ENCODE results near the gene TRPM7.
"Not testable (repeated sequence)": the region's sequence is repeated elsewhere in the genome, so short reads cannot be mapped to it uniquely, and the experiment has no call there.

The TRPM7 gene

GRCh38 chr15:50686469-50687301 is at the start of gene TRPM7:
TSS of gene TRPM7 (minus strand) at chr15:50686797. CDS start at chr15:50686533, 264 bp downstream.
- peak; percentile 74 for DNase-seq (ENCODE audit: low read depth)

- no peak for DNase-seq (ENCODE audit: low read depth)
Observed at GRCh38 chr15:50735156-50735555, 48.6 kb upstream of the TRPM7 start.

- no peak for DNase-seq (ENCODE audit: low read depth)
Observed at GRCh38 chr15:50726315-50726714, 39.7 kb upstream of the TRPM7 start.

DNA sequence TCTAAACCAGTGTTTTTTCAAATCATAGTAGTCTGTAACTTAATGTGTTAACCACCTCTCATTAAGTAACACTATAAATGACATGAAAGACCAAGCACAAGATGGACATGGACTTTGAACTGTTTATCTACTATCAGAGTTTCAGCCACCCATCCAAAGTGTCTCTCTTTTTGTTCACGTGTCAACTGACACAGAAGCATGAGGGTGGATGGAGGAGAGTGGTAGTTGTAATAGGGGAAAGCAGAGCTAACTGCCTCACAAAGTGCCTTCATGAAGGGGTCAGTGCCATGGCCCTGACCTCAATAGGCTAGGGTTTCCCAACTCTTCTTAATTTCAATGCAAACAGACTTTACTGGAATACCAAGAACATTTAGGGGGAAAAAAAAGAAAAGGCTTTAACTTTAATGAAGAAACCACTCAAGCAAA is 32.1 kb upstream of the TRPM7 start:
- no peak for DNase-seq (ENCODE audit: low read depth)

DNA sequence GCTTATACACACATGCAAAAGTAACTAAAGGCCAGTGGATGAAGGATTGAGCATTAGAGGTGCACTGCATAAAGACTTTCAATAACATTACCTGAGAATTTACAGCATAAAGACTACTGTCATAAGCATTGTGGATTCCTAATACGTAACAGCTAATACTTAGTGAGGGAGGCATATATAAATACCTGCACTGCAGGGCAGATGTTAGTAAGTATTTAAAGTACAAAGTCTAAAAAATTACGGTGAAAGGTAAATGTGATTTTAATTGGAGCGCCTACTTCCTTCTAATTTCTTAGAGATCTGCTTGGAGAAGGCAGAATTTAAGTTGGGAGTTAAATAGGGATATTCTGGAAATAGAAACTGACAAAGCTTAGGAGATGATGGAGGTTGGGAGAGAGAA is 25.4 kb upstream of the TRPM7 start:
- DNase-seq (ENCODE audit: low read depth) = no peak

- DNase-seq (ENCODE audit: low read depth) = no peak
Observed at GRCh38 chr15:50710585-50710984, 24.0 kb upstream of the TRPM7 start.

DNA sequence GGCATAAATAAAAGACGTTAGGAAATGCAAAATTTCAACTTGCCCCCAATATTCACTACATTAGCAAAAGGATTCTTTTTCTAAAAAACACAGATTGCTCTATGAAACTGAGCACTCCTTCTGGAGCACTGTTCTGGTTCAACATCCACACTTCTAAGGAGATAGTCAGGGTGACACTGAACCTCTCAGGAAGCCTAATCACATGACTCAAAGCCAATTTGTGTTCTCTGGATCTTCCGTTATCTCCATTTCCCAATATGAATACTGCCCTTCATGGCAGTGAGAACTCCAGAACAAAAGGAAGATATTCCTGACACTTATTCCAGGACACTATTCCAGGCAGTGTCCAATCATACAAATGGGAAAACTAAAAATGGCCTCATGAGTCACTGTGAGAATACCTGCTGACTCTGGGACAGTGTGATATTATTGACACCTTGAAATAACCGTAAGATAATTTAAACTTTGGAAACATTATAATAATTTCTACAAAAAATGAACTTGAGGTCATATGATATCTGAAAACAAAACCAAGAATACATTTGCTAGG is 21.4 kb upstream of the TRPM7 start:
- DNase-seq (ENCODE audit: low read depth) = no peak

GRCh38 chr15:50702762-50703334 is 16.3 kb upstream of the TRPM7 start:
- no peak for DNase-seq (ENCODE audit: low read depth)

DNA sequence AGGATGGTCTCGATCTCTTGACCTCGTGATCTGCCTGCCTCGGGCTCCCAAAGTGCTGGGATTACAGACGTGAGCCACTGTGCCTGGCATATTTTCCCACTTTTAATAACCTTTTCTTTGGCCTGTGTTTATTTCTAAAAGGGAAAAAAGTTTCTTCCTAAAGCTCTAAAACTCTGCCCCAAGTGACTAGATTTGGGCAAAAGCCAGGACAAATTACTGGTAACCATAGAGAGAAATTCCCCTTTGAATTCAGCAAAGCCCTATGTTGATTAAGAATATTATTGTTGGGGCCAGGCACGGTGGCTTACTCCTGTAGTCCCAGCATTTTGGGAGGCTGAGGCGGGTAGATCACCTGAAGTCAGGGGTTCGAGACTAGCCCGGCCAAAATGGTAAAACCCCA is 11.5 kb upstream of the TRPM7 start:
- no peak for DNase-seq (ENCODE audit: low read depth)

- no peak for DNase-seq (ENCODE audit: low read depth)
Observed at GRCh38 chr15:50697109-50697797, 10.7 kb upstream of the TRPM7 start.

GRCh38 chr15:50694634-50695165 is 8.1 kb upstream of the TRPM7 start:
- DNase-seq (ENCODE audit: low read depth) = not testable (repeated sequence)

DNA sequence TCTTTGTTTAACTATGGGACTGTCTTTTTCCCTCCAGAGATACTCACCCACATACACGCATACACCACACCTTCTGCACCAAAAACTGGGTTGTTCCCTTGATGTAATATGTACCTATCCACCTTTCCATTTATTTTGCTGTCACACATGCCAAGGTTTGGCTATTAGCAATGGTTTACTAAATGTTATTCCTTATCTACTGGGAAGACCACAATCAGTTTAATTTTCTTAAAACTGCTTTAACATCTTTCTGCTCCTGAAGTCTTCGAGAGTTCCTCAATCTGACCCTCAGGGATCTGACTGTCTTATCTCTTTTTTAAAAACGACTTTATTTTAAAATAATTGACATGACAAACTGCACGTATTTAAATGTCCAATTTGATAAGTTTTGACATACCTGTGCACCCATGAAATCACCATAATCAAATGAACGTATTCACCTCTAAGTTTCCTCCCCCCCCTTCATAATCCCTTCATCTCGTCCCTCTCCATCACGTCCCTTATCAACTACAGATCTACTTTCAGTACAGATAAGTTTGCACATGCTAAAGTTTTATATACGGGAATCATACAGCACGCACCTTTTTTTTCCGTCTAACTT is 805 bp upstream of the TRPM7 start:
- no peak for DNase-seq (ENCODE audit: low read depth)

DNA sequence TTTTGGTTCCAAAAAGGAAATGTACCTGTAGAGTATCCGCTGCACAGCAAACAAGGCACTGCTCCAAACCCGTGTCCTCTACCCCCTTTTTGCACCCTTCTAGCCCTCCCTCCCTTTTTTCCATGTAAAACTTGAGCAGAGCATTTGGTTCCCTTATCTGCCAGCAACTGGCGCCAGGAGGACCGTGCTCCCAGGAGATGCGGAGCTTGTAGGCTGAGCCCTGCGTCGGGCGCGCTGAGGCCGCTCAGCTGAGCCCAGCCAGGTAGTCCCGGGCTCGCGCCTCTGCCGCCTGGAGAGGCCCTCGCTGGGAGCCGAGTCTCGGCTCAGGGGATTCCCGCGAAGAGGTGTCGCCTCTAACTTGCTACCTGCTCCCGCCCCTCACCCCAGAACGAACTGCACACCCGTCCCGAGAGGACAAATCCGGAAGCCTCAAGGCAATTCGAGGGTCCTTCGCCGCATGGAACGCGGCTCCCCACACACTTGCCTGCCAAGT is 575 bp downstream of the TRPM7 start:
- DNase-seq (ENCODE audit: low read depth) = peak; percentile 14

- no peak for DNase-seq (ENCODE audit: low read depth)
Observed at GRCh38 chr15:50685191-50685975, 1.2 kb downstream of the TRPM7 start.

DNA sequence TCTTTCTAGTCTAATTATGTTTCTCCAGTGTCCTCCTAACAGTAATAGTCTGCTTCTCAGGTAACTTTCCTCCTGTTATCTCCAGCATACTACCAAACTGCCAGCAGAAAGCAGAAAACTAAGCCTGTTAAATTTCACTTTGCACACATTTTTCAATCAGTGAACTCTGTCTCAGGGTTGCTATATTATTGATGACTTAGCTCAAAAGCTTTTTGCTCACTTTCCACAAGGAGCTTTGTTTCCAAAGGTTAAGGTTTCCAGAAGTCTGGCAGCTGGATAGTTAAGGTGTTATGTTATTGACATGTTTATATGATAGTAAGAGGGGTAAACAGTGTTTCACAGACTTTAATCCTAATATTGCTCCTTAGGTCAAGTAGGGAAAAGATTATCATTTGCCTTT is 5.1 kb downstream of the TRPM7 start:
- no peak for DNase-seq (ENCODE audit: low read depth)

- DNase-seq (ENCODE audit: low read depth) = peak; percentile 50
Observed at GRCh38 chr15:50676799-50677483, 9.7 kb downstream of the TRPM7 start.

DNA sequence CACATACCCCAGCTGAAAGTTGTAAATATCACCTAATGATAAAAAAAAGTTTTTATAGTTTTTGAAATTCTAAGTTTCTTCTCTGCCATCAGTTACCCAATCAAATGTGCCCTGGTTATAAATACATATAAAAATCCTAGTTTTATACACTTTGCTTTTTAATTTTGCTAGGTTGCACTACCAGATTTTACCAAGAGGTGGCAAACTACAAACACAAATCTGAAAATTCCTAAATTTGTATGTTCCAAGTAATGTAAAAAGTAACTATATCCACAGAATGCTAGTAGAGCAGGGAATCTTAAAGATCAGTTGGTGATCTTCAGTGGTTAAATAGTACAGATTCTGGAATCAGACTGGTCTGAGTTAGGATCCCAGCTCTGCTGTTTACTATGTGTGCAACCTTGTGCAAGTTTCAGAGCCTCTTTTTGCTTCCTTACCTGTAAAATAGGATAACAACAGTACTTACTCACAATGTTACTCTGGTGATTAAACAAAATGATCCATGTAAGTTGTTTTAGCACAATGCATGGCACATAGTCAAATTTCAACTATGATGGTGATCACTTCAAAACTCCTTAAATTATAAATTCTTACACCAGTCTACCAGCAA is 11.0 kb downstream of the TRPM7 start:
- peak; percentile 14 for DNase-seq (ENCODE audit: low read depth)

GRCh38 chr15:50670115-50670514 is 16.5 kb downstream of the TRPM7 start:
- no peak for DNase-seq (ENCODE audit: low read depth)

DNA sequence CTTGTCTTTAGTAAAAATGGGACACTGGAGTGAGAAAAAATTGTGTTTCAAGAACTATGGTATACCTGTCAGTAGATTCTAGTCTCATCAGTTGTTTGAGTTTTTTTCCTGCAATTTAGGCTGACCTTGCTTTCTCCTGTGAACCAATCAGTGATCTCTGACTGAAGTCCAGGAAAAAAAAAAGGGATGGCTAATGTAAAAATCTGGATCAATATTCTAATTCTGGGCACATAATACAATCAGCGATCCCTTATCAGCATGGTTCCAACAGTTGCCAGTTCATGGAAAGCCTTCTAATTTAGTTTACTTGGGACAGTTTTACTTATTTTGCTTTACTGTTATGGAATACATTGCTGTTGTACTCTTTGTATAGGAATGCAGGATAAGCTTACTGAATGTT is 17.0 kb downstream of the TRPM7 start:
- DNase-seq (ENCODE audit: low read depth) = no peak

DNA sequence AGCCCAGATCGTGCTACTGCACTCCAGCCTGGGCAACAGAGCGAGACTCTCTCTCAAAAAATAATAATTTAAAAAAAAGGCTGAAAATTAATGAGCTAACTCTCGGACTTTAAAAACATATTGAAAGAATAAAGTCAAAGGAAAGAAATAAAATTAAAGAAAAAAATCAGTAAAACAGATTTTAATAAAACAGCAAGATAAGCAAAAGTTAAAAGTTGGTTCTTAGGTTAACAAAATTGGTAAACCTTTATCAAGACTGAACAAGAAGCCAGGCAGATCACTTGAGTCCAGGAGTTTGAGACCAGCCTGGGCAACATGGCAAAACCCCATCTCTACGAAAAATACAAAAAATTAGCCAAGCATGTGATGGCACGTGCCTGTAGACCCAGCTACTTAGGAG is 20.7 kb downstream of the TRPM7 start:
- DNase-seq (ENCODE audit: low read depth) = no peak
